Lung (tissue), 12 donors: Measurements from ENCODE around the gene AVP. TPM values are rescaled to one million over a fixed set of nuclear protein-coding genes. Genes with fewer than 3 reads are reported as not detected.

Source experiments
- ATAC-seq: fragments of 200-7000 bp; cut with Tn5 transposase; one replicate; pipeline ENCODE4 v1.9.1; 2020; ENCODE audit warnings: moderate number of reproducible peaks; ENCODE audit not compliant: insufficient read depth, low FRiP score
- DNase-seq, 3 donors: peaks; one replicate each; pipeline ENCODE4 v3.0.0-alpha.2; 2013 to 2017
- H3K27ac ChIP-seq, 2 donors: one replicate each; pipeline ENCODE4 v1.5.1; 2013; ENCODE audit warnings: mild to moderate bottlenecking in 2 of 2, moderate library complexity in 2 of 2, control low read depth in 1 of 2, inconsistent platforms in 1 of 2, low read depth in 1 of 2, low read length in 1 of 2
- H3K27me3 ChIP-seq, 3 donors: one replicate each; pipeline ENCODE4 v1.5.1; 2013; ENCODE audit warnings: low read length in 2 of 3; ENCODE audit not compliant: control insufficient read depth in 3 of 3, insufficient read depth in 3 of 3
- H3K36me3 ChIP-seq, 4 donors: one replicate each; pipeline ENCODE4 v1.5.1; 2013; ENCODE audit warnings: low read length in 4 of 4, mild to moderate bottlenecking in 1 of 4, moderate library complexity in 1 of 4; ENCODE audit not compliant: control insufficient read depth in 4 of 4, insufficient read depth in 4 of 4
- H3K4me1 ChIP-seq, 5 donors: one replicate each; pipeline ENCODE4 v1.5.1; 2013; ENCODE audit warnings: low read length in 5 of 5, mild to moderate bottlenecking in 2 of 5, moderate library complexity in 1 of 5; ENCODE audit not compliant: control insufficient read depth in 5 of 5, insufficient read depth in 5 of 5
- H3K4me3 ChIP-seq: one replicate; pipeline ENCODE4 v1.5.1; 2013; ENCODE audit warnings: mild to moderate bottlenecking, control low read depth, moderate library complexity
- H3K9ac ChIP-seq, 2 donors: one replicate each; pipeline ENCODE4 v1.5.1; 2013; ENCODE audit warnings: low read length in 2 of 2, control low read depth in 1 of 2; ENCODE audit not compliant: insufficient read depth in 1 of 2
- H3K9me3 ChIP-seq, 4 donors: one replicate each; pipeline ENCODE4 v1.5.1; 2013; ENCODE audit warnings: low read length in 3 of 4, mild to moderate bottlenecking in 1 of 4, moderate library complexity in 1 of 4; ENCODE audit not compliant: control insufficient read depth in 4 of 4, insufficient read depth in 3 of 4
- CTCF ChIP-seq: IDR thresholded peaks from 2 replicates; pipeline ENCODE4 v1.5.1; 2012; ENCODE audit warnings: mild to moderate bottlenecking; ENCODE audit errors: control extremely low read depth, extremely low read depth
- WGBS, 2 donors: extraction: QIAGEN DNeasy Blood & Tissue Kit; methylation state at CpG; one replicate each; pipeline ENCODE4 v1.1.7; 2013; 5-methylcytosine and 5-hydroxymethylcytosine counted together
- polyA plus RNA-seq, 2 donors: library from polyadenylated mRNA; stranded (reverse); fragments of 200-250 nt; gene quantifications; one replicate each; pipeline ENCODE4 v1.2.1, GENCODE V29; 2013
- total RNA-seq, 2 donors: library from RNA; depleted of rRNA in 1 of 2; stranded (reverse); fragments of >200 nt in 1 of 2; gene quantifications; one replicate each; pipeline ENCODE4 v1.2.1, GENCODE V29; 2014 to 2021
- donor health status: control.
- donor health status: control.
- donor health status: Bipolar disorder and iron deficiency.
- donor health status: healthy.
- donor health status: DM: yes; HTN: yes; CAD: no.

Gene AVP
- total and polyA plus RNA-seq, 4 donors: not detected

GRCh38 chr20:3042625-3043024 lies 41.9 kb downstream of the AVP start:
- TF ChIP-seq CTCF: no peak
- peak overlapping the region in 1 of 2 donors; percentile 73 for H3K9ac ChIP-seq
- no peaks in the 10 kb centered on the region for H3K27me3 ChIP-seq
- peak overlapping the region in 1 of 2 donors; percentile 43 for H3K27ac ChIP-seq
- peaks cover 0 to 30% (median 13%) of the 10 kb centered on the region in 5 donors for H3K4me1 ChIP-seq
- ATAC-seq: no peak
- H3K4me3 ChIP-seq: no peak overlapping the region
- H3K9me3 ChIP-seq: no peaks in the 10 kb centered on the region
- peaks cover under 1 to 25% (median 21%) of the 10 kb centered on the region in 4 donors for H3K36me3 ChIP-seq
- WGBS, 2 donors: 84 to 87% methylated on average over 5 of the region's 5 CpGs
- peak; percentile 52 to 72 (median 55) for DNase-seq

GRCh38 chr20:3041854-3042409 lies 42.6 kb downstream of the AVP start:
- H3K4me3 ChIP-seq: no peak overlapping the region
- ATAC-seq: no peak

GRCh38 chr20:3040086-3040485 lies 44.4 kb downstream of the AVP start:
- H3K9ac ChIP-seq: no peak overlapping the region
- no peak overlapping the region for H3K4me3 ChIP-seq
- H3K36me3 ChIP-seq: peaks cover 14 to 45% (median 40%) of the 10 kb centered on the region in 4 donors
- no peaks in the 10 kb centered on the region for H3K27me3 ChIP-seq
- DNase-seq (no peak), ATAC-seq (no peak)
- H3K4me1 ChIP-seq: peaks cover 0 to 20% (median 10%) of the 10 kb centered on the region in 5 donors
- TF ChIP-seq CTCF: no peak
- WGBS, 2 donors: 94 to 95% methylated on average over 8 of the region's 8 CpGs
- no peaks in the 10 kb centered on the region for H3K9me3 ChIP-seq
- H3K27ac ChIP-seq: no peak overlapping the region

More at GRCh38 chr20:3041854-3042409, 42.6 kb downstream of the AVP start:
- H3K4me1 ChIP-seq: peaks cover 0 to 27% (median 12%) of the 10 kb centered on the region in 5 donors
- no peaks in the 10 kb centered on the region for H3K9me3 ChIP-seq
- peak overlapping the region in 1 of 2 donors; percentile 73 for H3K9ac ChIP-seq
- peaks cover 6 to 29% (median 24%) of the 10 kb centered on the region in 4 donors for H3K36me3 ChIP-seq
- no peaks in the 10 kb centered on the region for H3K27me3 ChIP-seq
- 44 to 72% methylated on average over 10 of the region's 10 CpGs for WGBS, 2 donors
- peak; percentile 26 to 73 (median 61) for DNase-seq
- no peak for TF ChIP-seq CTCF
- peak overlapping the region in 1 of 2 donors; percentile 78 for H3K27ac ChIP-seq

- WGBS, 2 donors: 84 to 90% methylated on average over 4 of the region's 4 CpGs
- H3K9me3 ChIP-seq: no peaks in the 10 kb centered on the region
- H3K4me3 ChIP-seq: no peak overlapping the region
- H3K27ac ChIP-seq: no peak overlapping the region
- H3K27me3 ChIP-seq: no peaks in the 10 kb centered on the region
- H3K36me3 ChIP-seq: peaks cover 14 to 47% (median 42%) of the 10 kb centered on the region in 4 donors
- no peak overlapping the region for H3K9ac ChIP-seq
- TF ChIP-seq CTCF: no peak
- H3K4me1 ChIP-seq: peaks cover 0 to 16% (median 10%) of the 10 kb centered on the region in 5 donors
- ATAC-seq (no peak), DNase-seq (no peak)
Measured at GRCh38 chr20:3039426-3039825, 45.1 kb downstream of the AVP start.
